HG03159 (cell line): Measurements from ENCODE around the gene NOP58.
"Not testable (repeated sequence)": the region's sequence is repeated elsewhere in the genome, so short reads cannot be mapped to it uniquely, and the experiment has no call there.

Source experiments
- ATAC-seq: cut with Tn5 transposase; IDR thresholded peaks from one replicate; pipeline ENCODE4 v1.9.1; 2021; ENCODE audit warnings: mild to moderate bottlenecking, moderate library complexity; ENCODE audit not compliant: unreplicated experiment

The NOP58 gene, protein sequence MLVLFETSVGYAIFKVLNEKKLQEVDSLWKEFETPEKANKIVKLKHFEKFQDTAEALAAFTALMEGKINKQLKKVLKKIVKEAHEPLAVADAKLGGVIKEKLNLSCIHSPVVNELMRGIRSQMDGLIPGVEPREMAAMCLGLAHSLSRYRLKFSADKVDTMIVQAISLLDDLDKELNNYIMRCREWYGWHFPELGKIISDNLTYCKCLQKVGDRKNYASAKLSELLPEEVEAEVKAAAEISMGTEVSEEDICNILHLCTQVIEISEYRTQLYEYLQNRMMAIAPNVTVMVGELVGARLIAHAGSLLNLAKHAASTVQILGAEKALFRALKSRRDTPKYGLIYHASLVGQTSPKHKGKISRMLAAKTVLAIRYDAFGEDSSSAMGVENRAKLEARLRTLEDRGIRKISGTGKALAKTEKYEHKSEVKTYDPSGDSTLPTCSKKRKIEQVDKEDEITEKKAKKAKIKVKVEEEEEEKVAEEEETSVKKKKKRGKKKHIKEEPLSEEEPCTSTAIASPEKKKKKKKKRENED

DNA sequence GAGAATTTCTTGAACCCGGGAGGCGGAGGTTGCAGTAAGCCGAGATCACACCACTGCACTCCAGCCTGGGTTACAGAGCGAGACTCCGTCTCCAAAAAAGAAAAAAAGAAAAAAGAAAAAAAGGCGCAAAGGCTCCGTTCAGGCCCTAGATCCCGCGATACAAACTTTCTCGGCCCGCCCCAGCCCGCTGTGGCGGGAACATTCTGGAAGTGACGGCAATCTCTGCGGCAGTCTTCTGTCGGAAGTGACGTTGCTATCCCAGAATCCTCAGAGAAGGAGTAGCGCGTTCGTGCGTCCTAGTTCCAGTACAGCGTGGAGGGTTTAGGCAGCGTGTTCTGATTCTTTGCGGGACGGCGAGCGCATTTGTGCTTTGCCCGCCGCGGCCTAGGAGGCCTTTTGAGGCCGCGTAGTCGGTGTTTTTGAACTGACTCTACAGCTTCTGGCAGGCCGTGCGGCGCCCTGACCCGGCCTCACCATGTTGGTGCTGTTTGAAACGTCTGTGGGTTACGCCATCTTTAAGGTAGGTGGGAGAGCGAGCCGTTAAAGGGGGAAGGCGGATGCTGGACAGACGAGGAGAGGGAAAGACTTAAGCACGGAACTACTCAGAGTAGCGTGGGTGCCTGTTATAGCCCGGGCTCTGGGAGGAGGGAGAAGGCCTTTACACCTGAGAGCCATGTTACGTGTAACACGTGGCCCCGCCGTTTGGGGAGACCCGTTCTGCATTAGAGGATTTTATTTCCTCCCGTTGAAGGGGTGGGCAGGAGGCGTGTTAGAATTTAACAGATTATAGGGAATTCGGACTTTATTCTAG, at the start of gene NOP58:
TSS of gene NOP58 (plus strand) at position 297 of the 811 bp plus-strand sequence. CDS start at position 476, 179 bp downstream.
- peak; percentile 86 for ATAC-seq

DNA sequence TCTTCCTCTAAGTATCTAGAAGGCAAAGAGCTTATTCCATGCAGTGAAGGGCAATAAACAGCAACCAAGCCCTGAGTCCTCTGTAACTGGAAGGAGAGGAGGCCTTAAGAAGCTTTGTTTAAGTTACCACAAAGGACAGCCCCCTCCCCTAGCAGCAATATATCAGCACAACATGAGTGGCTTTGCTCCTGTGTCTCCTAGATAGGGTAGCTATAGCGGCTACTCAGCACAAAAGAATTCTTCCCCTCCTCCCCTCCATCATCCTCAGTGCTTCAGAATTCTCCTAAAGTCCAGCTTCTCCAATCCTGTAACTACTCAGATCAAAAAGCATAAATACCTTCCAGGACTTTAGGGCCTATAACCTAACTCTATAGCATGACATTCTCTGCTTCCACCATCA, 43.7 kb upstream of the NOP58 start:
- no peak for ATAC-seq

DNA sequence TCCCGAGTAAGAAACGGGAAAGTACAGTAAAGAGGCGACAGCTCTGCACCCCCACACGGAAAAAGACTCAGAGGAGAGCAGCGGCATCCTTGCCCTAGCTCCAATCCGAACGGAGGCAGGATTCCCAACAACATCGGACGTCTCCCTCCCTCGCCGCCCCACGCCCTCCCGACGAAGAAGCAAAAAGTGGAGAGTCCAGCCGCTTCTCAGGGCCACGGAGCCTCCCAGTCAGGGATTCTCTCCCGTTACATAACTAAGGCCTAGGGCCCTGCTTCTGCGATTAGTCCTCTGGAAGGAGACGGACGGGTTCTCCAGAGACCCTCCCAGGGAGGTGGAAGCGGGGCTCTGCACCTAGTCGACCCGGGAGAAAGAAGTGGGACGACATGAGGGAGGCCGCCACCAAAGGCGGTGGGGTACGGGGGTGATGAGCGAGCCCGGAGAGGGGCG, 27.8 kb upstream of the NOP58 start:
- ATAC-seq, result peak; percentile 43

DNA sequence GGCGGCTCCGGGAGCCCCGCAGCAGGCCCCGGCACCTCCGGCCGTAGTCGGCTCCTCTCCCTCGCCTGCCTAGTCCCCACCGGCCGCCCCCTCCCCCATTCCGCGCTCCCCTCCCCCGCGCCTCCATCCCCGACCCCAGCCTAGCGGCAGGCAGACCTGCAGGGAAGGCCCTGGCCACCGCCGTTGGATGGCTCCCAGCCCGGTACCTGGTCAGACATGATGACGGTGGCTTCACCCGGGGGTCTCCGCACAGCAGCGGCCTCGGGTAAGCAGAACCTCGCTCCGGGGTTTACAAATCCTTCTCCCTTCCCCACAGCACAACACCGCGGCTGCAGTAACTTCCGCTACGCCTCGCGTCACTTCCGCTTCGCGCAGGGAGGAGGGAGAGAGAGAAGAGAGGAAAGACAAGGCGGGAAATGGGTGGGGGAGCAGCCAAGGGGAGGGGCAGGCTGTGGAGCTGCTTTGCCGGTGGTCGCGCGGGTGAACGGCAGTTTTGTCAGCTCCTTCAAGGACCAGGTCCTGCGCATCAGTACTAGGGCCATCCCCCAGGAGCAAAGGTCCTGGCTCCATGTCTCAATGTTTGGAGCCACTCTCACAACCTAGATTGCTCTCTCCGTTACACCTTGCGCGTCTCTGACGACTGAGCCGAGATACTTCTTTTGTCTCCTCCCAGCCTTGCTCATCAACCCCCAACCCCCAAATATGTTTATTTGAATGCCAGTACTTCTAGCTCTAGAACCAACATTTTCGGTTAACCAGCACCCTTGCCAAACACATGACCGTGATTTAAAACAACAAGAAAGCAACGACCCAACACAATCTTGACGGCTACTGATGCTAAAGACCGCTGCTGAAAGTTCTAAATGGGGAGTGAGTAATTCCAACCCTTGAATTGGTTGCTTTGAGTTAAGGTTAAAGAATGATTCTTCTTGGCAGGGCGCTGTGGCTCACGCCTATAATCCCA, 27.0 kb upstream of the NOP58 start, which contains the start of gene SUMO1:
TSS of gene SUMO1 (minus strand) at position 364 of the 964 bp plus-strand sequence. CDS start at position 218, 146 bp downstream.
- ATAC-seq, result peak; percentile 95

DNA sequence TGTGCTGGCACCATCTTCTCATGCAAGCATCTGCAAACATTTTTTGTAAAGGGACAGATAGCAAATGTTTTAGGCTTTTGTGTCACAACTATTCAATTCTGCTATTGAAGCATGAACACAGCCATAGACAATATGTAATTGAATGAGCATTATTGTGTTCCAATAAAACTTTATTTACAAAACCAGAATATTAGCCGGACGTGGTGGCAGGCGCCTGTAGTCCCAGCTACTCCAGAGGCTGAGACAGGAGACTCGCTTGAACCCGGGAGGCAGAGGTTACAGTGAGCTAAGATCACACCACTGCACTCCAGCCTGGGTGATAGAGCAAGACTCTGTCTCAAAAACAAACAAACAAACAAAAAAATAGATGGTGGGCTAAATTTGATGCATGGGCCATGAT, 17.9 kb upstream of the NOP58 start:
- ATAC-seq, result not testable (repeated sequence)

DNA sequence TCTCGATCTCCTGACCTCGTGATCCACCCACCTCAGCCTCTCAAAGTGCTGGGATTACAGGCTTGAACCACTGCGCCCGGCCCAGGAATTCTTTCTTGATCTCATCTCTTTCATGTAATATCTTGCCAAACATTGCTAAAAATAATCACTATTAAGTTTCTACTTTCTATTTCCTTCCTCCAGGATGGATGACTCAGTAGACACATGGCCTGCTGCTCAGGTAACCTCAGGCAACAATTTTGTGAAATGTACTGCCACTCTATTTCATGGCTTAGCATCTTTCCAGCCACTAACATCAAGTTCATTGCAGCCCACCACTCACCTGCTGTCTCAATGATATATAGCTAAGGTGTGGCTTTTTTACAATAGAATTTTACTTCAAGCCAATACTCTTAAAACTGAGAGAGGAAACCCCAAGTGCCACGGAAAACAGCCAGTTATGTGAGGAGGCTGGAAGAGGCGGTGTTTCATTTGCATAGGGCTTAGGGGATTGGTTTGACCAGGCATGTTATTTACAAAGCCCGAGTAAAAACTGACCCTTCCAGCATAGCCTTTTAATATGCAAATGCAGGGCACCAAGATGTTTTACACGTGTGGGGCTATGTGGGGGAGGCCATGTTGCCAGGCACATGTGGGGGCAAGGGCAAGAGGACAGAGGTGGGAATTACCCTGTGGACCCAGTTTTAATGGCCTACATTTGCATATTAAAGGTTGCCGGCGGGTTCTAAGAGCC, 15.9 kb upstream of the NOP58 start:
- no peak for ATAC-seq

DNA sequence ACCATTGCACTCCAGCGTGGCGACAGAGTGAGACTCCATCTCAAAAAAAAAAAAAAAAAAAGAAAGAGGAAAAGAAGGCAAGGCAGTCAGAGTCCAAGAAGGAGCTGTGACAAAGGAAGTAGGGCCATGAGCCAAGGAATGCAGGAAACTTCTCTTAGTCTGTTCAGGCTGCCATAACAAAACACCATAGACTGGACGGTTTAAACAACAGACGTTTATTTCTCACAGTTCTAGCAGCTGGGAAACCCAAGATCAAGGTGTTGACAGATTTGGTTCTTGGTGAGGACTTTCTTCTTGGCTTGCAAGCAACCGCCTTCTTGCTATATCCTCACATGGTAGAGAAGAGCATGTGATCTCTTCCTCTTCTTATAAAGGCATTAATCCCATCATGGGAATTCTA, 14.1 kb upstream of the NOP58 start:
- no peak for ATAC-seq

DNA sequence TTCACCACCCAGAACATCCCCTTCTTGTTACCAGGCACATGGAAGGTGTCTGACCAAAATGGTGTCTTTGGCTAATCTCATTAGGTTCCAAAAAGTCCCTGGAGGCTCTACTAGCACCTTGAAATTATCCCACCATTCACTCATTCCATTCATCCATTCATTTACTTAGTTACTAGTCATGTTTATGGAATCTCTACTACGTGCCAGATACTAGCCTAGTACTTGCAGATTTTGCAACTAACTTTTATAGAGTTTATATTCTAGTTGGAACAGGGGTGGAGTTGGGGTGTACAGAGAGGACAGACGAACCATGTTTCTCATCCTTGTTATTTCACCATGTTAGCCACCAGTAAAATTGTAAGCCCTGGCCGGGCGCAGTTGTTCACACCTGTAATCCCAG, 4.0 kb upstream of the NOP58 start:
- no peak for ATAC-seq

DNA sequence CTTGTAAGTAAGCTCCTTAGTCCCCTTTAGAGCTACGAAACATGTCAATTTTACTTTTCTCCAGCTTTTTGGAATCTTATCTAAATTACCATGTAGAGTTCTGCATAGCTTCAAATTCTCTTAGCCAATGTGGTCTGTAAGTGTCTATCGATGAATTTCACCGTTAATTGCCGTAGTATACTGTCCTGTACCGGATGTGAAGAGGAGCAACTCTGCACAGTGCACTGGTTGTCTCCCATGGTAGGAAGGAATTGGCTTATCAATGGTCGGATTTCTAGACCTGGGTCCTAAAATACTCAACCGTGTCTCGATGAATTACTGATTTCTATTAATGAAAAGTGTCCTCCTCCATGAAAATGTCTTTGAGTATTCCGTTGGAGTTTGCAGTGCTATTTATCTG, 1.9 kb downstream of the NOP58 start:
- ATAC-seq, result no peak

DNA sequence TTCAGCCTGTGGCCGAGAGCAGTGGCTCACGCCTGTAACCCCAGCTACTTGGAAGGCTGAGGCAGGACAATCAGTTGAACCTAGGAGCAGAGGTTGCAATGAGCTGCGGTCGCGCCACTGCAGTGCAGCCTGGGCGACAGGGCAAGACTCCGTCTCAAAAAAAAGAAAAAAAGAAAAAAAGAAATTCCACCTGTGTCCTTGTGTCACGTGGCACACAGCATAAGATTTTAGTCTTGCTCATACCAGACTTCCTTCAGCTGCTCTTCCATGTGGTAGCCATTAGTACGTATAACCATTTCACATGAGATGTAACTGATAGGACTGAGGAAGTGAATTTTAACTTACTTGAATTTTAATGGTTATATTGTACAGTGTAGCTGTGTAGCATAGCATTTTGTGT, 4.0 kb downstream of the NOP58 start:
- no peak for ATAC-seq

DNA sequence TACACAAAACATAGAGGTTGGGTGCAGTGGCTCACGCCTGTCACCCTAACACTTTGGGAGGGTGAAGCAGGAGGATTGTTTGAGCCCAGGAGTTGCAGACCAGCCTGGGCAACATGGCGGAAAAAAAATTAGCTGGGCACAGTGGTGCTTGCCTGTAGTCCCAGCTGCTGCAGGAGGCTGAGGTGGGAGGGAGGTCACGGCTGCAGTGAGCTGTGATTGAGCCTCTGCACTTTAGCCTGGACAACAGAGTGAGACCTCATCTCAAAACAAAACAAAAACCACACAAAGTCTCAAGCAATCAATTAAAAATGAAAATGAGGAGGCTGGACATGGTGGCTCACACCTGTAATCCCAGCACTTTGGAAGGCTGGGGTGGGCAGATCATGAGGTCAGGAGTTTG, 4.9 kb downstream of the NOP58 start:
- ATAC-seq, result no peak

DNA sequence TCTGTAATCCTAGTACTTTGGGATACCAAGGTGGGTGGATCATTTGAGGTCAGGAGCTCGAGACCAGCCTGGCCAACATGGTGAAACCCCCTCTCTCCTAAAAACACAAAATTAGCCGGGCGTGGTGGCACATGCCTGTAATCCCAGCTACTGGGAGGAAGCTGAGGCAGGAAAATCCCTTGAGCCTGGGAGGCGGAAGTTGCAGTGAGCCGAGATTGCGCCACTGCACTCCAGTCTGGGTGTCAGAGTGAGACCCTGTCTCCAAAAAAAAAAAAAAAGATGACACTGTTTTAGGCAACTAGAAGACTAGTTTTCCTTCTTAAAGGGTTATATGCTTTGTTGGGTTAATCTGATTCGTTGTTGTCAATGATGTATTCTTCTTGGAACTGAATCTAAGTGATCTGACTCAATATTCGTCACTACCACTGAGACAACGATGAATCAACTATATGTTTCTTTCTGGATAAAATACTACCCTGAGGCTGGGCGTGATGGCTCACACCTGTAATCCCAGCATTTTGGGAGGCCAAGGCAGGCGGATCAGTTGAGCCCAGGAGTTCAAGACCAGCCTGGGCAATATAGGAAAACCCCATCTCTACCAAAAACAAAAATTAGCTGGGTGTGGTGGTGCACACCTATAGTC, 10.6 kb downstream of the NOP58 start:
- not testable (repeated sequence) for ATAC-seq

DNA sequence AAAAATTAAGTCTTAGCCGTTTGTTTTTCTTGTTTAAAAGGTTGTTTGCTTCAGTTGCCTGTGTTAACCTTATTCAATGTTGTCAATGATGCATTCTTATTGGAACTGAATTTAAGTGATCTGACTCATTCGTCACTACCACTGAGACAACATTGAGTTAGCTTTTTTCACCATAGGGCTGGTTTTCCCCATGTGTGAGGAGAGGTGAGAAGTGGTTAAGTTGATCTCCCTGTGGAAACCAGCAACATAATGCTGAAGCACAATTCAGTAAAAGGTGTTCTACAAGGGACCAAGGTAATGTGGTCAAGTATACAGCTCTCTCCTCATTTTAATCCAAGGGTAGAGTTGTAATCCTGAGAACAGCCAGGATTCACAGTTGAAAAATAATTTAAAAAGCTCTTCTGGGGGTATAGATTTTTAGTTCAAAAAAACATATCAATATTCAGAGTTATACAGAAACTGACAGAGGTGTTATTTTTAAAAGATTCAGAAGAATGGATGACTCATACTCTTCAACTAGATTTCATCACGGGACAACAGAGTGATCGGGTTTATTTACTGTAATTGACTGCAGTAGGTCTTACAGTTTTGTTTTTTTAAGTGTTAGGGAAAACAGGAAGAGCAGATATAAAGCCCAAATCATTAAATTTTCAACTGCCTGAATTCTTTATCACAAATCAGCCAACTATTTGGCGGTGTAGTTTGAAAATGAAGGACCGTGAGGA, 12.6 kb downstream of the NOP58 start:
- no peak for ATAC-seq

DNA sequence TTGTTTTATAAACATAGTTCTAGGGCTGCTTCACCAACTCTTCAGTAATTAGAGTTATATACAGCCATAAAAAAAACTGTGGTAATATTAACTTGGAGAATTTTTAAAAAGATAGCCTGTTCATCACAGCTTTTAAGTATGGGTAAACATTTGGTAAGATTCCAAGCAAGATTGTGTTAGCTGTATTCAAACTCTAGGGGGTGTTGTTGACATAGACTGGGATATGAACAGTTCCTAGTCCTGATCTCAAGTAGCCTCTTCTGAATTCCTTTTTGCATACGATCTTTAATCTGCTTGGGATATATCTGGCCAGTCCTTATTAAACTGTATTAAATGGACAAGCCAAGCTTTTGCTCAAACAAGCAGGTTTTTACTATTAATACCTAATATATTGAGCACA, 13.4 kb downstream of the NOP58 start:
- ATAC-seq, result no peak

DNA sequence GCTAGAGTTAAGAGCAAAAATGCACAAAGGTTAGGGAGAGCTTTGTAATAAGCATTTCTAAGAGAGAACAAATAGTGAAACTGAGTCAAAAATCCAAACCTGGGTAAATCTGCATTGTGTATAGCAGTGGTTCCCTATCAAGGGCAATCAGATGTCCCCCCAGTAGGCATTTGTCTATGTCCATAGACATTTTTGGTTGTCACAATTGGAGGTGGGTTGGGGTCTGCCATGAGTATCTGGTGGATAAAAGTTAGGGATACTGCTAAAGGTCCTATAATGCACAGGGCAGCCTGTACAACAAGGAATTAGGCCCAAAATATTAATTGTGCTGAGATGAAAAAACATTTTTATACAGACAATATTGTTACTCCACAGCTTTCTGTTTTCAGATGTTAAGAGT, 21.0 kb downstream of the NOP58 start:
- no peak for ATAC-seq

DNA sequence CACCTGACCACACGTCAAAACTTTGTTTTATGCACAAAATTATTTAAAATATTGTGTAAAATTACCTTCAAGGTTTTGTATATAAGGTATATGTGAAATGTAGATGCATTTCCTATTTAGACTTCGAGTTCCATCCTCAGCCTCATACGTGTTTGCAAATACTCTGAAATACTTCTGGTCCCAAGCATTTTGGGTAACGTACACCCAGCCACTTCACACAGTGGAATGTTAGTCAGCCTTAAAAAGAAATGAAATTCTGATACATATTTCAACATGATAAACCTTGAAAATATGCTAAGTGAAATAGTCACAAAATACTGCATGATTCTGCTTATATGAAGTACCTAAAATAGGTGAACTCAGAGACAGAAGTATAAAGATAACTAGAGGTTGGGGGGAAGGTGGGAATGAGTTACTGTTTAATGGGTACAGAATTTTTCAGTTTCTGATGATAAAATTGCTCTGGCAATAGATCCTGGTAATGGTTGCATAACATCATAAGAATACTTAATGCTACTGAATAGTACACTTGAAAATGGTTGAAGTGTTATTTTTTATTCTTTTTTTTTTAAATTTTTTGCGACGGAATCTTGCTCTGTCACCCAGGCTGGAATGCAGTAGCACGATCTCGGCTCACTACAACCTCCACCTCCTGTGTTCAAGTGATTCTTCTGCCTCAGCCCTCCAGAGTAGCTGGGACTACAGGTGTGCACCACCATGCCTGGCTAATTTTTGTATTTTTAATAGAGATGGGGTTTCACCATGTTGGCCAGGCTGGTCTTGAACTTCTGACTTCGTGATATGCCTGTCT, 24.0 kb downstream of the NOP58 start:
- ATAC-seq, result no peak

DNA sequence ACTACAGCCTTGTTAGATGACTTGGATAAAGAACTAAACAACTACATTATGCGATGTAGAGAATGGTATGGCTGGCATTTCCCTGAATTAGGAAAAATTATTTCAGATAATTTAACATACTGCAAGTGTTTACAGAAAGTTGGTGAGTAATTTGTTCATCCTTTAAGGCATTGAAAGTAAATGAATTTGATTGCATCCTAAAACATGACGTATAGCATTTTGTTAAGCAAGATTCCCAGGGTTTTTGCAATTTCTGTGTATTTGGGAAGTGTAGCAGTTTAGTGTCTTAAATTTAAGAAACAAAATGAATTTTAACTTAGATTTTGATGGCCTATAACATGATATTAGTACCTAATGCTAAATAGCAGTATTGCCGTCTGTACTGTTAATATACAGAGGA, 24.8 kb downstream of the NOP58 start:
- ATAC-seq, result no peak

DNA sequence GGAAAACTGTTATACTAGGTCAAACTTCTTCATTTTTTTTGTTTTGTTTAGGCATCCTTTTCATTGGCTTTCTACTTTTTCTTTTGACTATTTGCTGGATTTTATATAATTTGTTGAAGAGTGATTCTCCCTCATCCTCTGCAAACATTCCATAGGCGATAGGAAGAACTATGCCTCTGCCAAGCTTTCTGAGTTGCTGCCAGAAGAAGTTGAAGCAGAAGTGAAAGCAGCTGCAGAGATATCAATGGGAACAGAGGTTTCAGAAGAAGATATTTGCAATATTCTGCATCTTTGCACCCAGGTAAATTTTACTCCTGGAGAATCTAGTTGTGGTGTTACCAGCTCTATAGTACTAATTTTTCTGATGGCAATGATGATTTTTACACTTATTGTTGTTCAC, 25.4 kb downstream of the NOP58 start:
- no peak for ATAC-seq
